ENCODE data around the gene FADS2.

- TF ChIP-seq CTCF (IDR thresholded peaks at IDR 0.05) (no peak), POLR2A (IDR thresholded peaks at IDR 0.05) (no peak)
Measured at GRCh38 chr11:61784506-61784805, 43.6 kb upstream of the FADS2 start.
